ENCODE results near the gene TAF5L. TPM values are rescaled to one million over a fixed set of nuclear protein-coding genes. Genes with fewer than 3 reads are reported as not detected.

TAF5L gene
- total and polyA plus RNA-seq, 10 of the 15 experiments (the other 5 are each of a cell fraction or from before 2014, with no cell fraction given) = 1.1 to 26.2 (median 19.1) TPM

DNA sequence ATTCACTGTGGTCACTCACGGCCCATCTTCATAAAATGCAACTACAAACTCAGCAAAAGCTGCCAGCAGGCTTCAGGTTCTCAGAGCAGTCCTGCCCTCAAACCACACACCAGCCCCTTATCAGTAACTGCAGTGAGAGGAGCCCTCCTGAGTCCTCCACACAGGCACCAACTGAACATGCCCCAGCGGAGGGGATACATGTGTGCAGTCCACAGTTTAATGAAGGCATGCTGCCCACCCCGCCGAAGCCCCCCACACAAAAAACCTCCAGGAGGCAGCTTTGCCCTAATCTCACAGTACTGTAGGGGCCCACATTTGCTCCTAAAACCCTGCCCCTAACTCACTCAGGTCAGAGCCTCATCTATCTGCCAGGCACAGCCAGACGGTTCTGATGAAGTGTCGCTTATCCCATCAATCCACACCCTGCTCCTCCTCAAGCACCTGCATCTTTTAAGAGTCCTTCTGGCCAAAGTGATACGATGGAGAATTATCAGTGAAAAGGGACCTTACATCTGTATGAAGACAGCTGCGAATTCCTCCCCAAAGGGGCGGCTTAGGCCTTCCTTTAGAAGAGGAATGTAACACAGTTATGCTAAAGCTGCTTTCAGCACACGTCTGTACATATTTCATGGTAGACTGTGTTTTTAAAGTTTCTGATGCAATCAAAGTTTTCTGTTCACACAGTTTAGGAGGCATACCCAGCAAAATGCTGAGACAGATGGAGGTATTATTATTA, 70.9 kb downstream of the TAF5L start (continued):
- no peak for TF ChIP-seq STAT3 (IDR thresholded peaks at IDR 0.05; ENCODE audit: low read depth, low read length)
- TF ChIP-seq, protein P1, sequence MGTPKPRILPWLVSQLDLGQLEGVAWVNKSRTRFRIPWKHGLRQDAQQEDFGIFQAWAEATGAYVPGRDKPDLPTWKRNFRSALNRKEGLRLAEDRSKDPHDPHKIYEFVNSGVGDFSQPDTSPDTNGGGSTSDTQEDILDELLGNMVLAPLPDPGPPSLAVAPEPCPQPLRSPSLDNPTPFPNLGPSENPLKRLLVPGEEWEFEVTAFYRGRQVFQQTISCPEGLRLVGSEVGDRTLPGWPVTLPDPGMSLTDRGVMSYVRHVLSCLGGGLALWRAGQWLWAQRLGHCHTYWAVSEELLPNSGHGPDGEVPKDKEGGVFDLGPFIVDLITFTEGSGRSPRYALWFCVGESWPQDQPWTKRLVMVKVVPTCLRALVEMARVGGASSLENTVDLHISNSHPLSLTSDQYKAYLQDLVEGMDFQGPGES (IDR thresholded peaks at IDR 0.05) = no peak
- TF ChIP-seq SUPT20H (IDR thresholded peaks at IDR 0.05; ENCODE audit: borderline replicate concordance, control insufficient read depth, low read depth, low read length) = no peak

DNA sequence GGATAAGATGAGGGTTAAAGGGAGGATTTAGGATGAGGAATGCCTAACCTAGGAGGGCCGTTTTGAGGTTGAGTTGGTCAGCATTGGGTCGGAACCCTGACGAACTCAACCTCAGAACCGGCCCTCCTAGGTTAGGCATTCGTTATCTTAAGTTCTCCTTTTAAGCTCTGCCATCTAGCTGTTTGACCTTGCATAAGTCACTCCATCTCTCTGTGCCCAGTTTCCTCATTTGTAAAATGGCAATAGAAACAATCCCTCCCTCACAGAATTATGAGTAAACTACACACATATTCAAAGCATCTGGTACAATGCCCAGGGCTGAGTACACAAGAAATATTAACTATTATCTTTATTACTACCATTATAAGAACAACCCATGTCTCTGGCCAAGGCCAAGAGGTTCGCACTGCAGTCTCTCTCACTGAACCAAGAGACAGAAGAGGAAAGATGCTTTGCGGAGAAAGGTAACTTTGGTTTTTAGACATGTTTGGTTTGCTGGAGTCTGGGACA, 72.2 kb downstream of the TAF5L start:
- TF ChIP-seq, protein P2, sequence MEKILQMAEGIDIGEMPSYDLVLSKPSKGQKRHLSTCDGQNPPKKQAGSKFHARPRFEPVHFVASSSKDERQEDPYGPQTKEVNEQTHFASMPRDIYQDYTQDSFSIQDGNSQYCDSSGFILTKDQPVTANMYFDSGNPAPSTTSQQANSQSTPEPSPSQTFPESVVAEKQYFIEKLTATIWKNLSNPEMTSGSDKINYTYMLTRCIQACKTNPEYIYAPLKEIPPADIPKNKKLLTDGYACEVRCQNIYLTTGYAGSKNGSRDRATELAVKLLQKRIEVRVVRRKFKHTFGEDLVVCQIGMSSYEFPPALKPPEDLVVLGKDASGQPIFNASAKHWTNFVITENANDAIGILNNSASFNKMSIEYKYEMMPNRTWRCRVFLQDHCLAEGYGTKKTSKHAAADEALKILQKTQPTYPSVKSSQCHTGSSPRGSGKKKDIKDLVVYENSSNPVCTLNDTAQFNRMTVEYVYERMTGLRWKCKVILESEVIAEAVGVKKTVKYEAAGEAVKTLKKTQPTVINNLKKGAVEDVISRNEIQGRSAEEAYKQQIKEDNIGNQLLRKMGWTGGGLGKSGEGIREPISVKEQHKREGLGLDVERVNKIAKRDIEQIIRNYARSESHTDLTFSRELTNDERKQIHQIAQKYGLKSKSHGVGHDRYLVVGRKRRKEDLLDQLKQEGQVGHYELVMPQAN (conservative IDR thresholded peaks at IDR 0.05) = no peak
- TF ChIP-seq POU2F2 (IDR thresholded peaks at IDR 0.05; ENCODE audit: borderline replicate concordance, low read depth, low read length) = no peak
- no peak for TF ChIP-seq CUX1 (IDR thresholded peaks at IDR 0.05; ENCODE audit: insufficient replicate concordance, low read depth, low read length)
- no peak for TF ChIP-seq YBX1 (IDR thresholded peaks at IDR 0.05)
- no peak for TF ChIP-seq MTA2 (IDR thresholded peaks at IDR 0.05; ENCODE audit: low read depth)
- no peak for TF ChIP-seq RUNX3 (IDR thresholded peaks at IDR 0.05; ENCODE audit: low read length)
- no peak for TF ChIP-seq ZNF622 (IDR thresholded peaks at IDR 0.05)
- in situ Hi-C loops (cut with MboI) (no loop called here), intact Hi-C loops (cut with micrococcal nuclease; ENCODE audit: unreplicated experiment) (loop anchor here (10.0 kb wide), 1 partner anchor 521 kb away; no protein-coding TSS in a partner anchor)
- Histone ChIP-seq H4K20me1 (ENCODE audit: control insufficient read depth, insufficient read depth) (no peaks in the 10 kb centered on the region; the same call in 1 of the 2 replicates), H3K27ac (ENCODE audit: control insufficient read depth, insufficient read depth) (no peak overlapping the region), H3K27me3 (replicated peaks in 1 of 2; ENCODE audit: control insufficient read depth in 2 of 2, insufficient read depth in 2 of 2, low read length in 1 of 2) (no peaks in the 10 kb centered on the region), H3K36me3 (ENCODE audit: control insufficient read depth in 2 of 2, insufficient read depth in 2 of 2, low read length in 1 of 2) (no peaks in the 10 kb centered on the region; a peak in 1 of 4 replicates), H3K79me2 (ENCODE audit: control insufficient read depth, insufficient read depth, low read length) (peaks cover 38% of the 10 kb centered on the region), H2AFZ (ENCODE audit: control insufficient read depth, low read depth, low read length) (no peak overlapping the region), H3K9me3 (replicated peaks; ENCODE audit: control insufficient read depth, insufficient read depth, low read length) (no peaks in the 10 kb centered on the region), H3K4me3 (no peak overlapping the region), H3K4me1 (ENCODE audit: control insufficient read depth, insufficient read depth, low read length) (no peaks in the 10 kb centered on the region), H3K9ac (ENCODE audit: control insufficient read depth, insufficient read depth, low read length) (no peak overlapping the region), H3K4me2 (ENCODE audit: control insufficient read depth, insufficient read depth) (no peak overlapping the region)
- CTCF ChIA-PET = no interaction called here
- no peak for FAIRE-seq
- WGBS (ENCODE audit: insufficient coverage, insufficient replicate concordance, low lambda C conversion rate, missing lambda C conversion rate) = 95% methylated on average over 7 of the region's 7 CpGs
- ATAC-seq = no peak
- RAD21 ChIA-PET (ENCODE audit: unreplicated experiment) = no interaction called here
- POLR2A ChIA-PET = no interaction called here
- SMC1A ChIA-PET (ENCODE audit: uncharacterized antibody, unreplicated experiment) = no interaction called here
- no TSS peak for BruUV-seq (replicated peaks)
- DNase-seq (ENCODE audit: low read depth, low spot score) = no peak

Measured in GM12878 (cell line).